Measurements from ENCODE around the gene IL4R.

Gene IL4R

DNA sequence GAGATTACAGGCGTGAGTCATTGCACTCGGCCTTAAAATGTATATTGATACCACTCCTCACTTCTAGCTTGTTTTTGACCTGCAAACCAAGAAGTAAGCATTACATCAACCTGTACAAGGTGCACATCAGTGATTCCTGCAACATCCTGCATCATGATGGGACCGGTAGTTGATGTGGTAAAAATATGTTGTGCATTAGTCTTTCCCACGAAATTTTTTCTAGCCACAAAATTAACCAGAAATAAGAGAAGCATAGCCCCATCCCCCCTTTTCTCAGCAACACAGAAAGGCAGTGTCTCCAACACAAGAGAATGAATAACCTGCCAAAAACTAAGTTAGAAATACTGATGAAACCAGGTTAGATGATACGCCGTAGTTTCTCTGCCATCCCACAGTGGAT, 24.1 kb upstream of the IL4R start:
- no peak for DNase-seq

GRCh38 chr16:27290562-27290961, 23.2 kb upstream of the IL4R start:
- DNase-seq = no peak

DNA sequence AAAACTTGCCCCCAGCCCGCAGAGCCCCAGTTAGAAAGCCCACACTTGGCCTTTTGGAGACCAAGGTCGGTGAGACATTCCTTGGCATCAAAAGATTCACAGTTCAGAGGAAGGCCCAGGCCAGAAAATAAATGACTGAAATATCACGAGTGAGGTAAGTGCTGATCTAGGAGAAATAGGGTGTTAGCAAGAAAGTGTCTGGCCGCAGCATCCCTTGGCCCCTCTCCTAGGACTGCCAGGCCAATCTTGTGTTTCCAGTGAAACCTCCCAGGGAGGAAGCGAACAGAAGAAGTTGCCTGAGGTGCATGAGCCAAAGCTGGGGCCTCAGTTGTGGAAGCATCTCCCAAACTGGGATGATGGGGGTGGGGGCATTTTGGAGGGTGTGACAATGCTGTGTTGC, 22.7 kb upstream of the IL4R start:
- DNase-seq = no peak

DNA sequence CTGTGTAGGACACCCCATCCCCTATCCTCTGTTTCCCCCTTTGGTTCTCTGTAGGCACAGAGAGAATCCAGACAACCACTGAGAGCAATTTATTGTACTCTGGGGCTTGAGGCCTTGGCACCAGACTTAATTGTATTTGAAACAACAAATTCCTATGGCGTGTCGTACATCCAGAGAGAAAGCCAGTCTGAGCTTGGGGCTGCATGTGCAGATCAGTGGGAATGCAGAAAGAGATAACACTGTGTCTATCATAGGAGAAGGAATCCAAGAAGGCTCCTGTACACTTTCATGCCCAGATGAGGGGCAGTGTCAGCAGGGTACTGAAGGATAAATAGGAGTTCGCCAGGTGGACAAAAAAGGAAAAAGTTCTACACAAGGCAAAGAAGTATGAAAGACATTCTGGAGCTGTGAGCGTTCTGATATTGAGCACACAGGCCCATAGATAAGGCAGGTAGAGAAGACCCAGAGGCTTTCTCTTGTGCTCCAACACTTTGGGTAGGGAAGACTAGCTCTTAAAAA, 22.0 kb upstream of the IL4R start:
- no peak for DNase-seq

DNA sequence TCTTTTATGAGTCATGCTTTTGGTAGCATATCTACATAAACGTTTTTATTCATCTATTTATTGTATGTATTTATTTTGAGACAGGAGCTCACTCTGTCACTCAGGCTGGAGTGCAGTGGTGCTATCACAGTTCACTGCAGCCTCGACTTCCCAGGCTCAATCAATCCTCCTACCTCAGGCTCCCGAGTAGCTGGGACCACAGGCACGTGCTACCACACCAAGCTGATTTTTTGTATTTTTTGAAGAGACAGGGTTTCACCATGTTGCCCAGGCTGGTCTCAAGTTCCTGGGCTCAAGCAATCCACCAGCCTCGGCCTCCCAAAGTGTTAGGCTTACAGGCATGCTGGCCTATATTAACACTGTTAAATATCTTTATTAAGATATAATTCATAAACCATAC, 20.4 kb upstream of the IL4R start:
- no peak for DNase-seq

DNA sequence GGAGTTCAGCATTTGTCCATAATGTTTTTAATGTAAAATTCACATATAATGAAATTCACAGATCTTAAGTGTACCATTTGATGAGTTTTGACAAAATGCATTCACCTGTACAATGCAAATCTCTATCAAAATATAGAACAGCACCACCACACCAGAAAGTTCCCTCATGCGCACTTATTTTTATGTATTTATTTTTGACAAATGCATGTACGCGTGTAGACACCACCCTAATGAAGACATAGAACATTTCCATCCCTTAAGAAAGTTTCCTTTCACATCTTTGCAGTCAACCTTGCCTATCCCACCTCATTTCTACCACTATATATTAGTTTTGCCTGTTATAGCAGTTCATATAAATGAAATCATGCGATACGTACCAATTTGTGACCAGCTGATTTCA, 15.6 kb upstream of the IL4R start:
- DNase-seq = no peak

- no peak for DNase-seq
Observed at GRCh38 chr16:27301236-27301861, 12.4 kb upstream of the IL4R start.

- no peak for DNase-seq
Observed at GRCh38 chr16:27302126-27302525, 11.6 kb upstream of the IL4R start.

GRCh38 chr16:27303256-27304100, 10.3 kb upstream of the IL4R start:
- no peak for DNase-seq

DNA sequence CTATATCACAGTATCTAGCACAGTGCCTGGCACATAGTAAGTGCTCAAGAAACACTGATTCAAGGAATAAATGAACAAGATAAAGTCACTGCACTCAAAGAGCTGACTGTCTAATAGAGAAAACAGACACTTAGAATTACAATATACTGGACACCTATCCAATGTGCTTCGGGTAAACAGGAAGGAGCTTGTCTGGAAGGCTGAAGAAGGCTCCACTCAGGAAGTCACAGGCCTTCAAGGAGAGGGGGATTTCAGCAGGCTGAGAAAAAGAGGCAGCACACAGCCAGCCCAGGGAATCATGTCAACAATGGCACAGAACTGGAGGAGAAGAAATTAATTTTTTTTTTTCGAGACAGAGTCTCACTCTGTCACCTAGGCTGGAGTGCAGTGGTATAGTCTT, 9.7 kb upstream of the IL4R start:
- no peak for DNase-seq

GRCh38 chr16:27304881-27305745, 8.7 kb upstream of the IL4R start:
- DNase-seq = no peak

- DNase-seq = no peak
Observed at GRCh38 chr16:27305839-27306442, 7.8 kb upstream of the IL4R start.

GRCh38 chr16:27308792-27309191, 5.0 kb upstream of the IL4R start:
- DNase-seq = no peak

DNA sequence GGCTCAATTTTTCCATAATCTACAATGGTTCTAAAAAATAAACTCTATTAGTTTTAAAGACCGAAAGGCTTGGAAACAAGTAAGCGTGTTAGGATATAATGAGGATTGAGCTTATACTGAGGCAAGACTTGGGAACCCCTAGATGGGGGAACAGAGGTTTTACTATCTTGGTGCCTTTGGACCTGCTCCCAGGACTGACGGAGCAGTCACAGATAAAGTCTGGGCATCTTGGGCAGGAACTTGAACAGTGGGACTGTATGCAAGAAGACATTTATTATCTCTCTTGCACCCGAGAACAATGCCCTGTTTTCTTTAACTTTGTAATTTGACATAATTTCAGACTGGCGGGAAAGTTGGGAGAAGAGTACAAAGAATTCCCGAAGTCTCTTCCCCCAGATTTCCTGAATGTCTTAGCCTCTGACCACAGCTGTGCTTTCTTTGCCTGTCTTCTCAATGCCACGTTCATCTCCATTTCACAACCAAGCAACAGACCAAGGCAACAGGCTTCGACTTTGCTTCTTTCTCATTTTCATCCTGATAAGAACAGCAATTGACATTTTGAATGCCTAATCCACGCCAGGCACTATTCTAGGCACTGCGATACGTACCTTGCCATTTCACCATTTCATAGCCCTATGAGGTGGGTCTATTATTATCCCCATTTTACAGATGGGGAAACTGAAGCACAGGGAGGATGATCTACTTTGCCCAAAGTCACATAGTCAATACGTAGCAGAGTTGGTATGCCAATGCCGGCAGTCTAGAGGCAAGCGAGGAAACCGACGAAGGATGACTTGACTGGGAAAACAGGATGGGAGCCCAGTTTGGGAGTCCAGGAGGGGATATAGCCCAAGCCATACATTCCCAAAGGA, 3.0 kb upstream of the IL4R start:
- DNase-seq = no peak

- DNase-seq = no peak
Observed at GRCh38 chr16:27311448-27311830, 2.3 kb upstream of the IL4R start.

DNA sequence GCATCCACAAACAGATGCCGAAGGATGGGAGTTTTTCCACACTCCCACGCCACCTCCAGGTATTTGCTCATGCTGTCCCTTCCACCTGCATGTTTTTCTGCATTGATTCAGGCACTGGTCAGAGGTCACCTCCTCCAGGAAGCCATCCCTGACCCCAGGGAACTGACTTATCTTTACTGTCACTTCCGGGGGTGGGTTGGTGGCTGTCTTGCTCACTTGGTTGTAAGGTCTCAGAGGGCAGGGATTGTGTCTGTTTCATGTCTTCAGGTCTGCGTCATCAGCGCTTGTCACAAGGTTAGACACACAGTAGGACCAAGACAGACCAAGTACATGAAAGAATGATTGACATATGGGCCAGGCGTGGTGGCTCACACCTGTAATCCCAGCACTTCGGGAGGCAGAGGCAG, 1.9 kb upstream of the IL4R start:
- no peak for DNase-seq

DNA sequence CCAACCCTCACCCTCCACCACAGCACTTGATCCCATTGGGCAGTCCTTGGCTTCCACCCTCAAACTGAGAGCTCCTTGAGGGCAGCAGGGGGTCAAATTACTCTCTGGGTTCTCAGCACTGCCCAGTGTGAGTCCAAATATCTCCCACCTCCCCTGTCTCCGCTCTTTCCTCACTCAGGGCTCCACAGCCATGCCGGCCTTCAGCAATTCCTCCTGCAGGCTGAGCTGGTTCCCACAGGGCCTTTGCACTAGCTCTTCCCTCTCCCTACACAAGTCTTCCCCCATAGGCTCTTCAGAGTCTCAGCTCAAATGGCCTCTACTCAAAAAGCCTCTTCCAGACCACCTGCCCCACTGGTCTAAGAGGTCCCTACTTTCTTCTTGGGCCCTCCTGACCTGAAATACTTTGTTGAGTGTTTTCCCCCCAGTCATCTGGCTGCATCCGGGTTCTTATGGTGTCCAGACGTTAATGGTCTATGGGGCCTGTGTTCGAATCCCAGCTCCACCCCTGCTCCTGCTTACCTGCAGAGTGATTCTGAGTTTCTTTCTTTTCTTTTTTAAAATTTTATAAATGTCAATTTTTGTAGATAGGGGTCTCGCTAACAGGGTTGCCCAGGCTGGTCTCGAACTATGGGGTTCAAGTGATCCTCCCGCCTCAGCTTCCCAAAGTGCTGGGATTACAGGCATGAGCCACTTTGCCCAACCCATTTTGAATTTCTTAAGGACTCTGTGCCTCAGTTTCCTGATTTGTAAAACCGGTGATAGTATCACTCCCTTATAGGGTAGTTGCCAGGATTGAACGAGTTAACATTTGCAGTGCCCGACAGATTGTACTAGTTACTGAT, 973 bp upstream of the IL4R start:
- DNase-seq = no peak

DNA sequence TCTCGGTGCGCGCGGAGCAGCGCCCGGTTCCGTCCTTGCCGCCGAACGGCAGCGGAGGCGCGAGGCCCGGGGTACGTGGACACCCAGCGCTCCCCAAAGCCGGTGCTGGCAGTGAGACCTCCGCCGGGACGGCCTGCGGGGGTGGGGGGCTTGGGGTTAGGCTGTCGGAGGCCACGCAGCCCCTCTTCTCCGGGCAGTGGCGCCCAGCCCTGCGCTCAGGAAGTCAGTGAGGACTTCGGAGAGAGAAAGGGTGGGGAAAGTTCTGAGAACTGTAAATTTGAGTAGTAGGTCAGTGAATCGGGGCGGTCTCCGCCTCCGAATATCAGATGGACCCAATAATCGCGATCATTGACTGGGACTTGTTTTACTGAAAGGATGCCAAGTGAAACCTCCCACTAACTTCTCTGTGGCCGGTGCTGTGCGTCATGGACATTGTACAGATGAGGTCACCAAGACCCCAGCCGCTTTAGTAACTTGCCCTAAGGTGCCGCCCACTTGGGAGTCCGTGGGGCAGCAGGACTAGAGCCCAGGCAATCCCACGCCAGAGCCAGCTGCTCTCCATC, 468 bp downstream of the IL4R start:
- peak; percentile 53 to 57 for DNase-seq

DNA sequence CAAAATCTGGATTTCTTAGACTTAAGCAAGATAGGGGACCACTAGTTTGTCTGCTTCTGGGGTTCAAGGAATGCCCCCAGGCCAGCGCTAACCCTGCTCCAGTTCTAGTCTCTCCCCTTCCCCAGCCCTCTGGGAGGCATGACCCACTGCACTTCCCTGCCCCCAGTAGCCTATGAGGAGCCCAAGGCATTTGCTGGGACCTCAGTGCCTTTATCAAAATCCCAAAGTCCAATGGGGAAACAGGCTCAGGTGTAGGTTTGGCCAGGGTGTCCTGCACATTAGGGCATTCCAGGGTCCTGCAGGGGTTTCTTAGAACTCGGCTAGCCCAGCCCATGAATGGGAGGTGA, 1.2 kb downstream of the IL4R start:
- DNase-seq = no peak

DNA sequence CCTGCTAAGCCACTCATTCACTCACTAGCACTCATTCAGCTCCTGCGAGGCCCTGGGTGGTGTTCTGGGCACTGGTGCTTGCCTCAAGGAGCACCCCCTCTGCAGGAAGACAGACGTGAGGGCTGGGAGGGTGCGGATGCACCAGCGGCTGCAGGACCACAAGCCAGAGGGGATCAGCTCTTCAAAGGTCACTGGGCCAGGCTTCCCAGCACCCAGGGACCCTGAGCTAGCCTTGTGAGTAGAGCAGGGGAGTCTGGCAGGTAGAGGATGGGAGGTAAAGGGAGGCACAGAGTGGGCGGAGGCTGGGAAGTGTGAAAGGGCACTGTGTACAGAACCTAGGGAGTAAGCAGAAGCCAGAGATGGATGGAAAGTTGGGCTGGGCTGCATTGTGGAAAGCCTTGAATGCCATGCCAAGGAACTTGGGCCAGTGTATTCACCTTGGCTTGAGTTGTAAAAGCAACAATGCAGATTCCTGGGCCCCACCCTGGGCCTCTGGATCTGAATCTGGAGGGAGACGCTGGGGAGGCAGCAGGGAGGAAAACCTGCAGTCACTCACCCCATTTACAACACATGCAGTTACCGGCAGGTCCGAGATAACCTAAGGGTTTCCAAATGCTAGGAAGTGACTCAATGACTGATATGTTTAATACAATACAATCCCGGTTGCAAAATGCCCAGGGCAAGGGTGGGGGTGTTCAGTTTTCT, 1.7 kb downstream of the IL4R start:
- peak; percentile 44 to 48 for DNase-seq
